ENCODE measurements around the gene RAB3A.

RAB3A gene

GRCh38 chr19:18191640-18192062 is 12.2 kb downstream of the RAB3A start:
- TF ChIP-seq Cebpa-rat (IDR thresholded peaks at IDR 0.05): no peak
- H3K27ac ChIP-seq: peak overlapping the region; percentile 76 to 89 (median 84); a peak in 21 of 22 replicates
- H3K9ac ChIP-seq: peak overlapping the region; percentile 76 to 86 (median 80); a peak in 21 of 22 replicates
- H3K36me3 ChIP-seq: peaks cover 5 to 30% (median 11%) of the 10 kb centered on the region in 11 experiments; a peak in 17 of 22 replicates
- H3K4me3 ChIP-seq: peak overlapping the region; percentile 56 to 81 (median 64); a peak in 19 of 20 replicates
- H4K20me1 ChIP-seq: peaks cover 0 to 18% (median 0%) of the 10 kb centered on the region in 11 experiments; a peak in 6 of 22 replicates
- peaks cover 28 to 52% (median 47%) of the 10 kb centered on the region in 10 experiments for H3K4me1 ChIP-seq
- H3K9me3 ChIP-seq (replicated peaks in 1 of 11): no peaks in the 10 kb centered on the region
- H3K27me3 ChIP-seq: no peaks in the 10 kb centered on the region
- peak overlapping the region; percentile 75 to 97 (median 90) for H3K4me2 ChIP-seq

- Histone ChIP-seq H3K27ac (no peak overlapping the region), H3K9ac (peak overlapping the region in 2 of 11 experiments; percentile 34 to 86; a peak in 2 of 22 replicates)
- TF ChIP-seq Cebpa-rat (IDR thresholded peaks at IDR 0.05): no peak
These were observed 13.6 kb downstream of the RAB3A start for GRCh38 chr19:18190278-18190677.

GRCh38 chr19:18185538-18185937 is 18.3 kb downstream of the RAB3A start:
- H3K27ac ChIP-seq: peak overlapping the region in 1 of 11 experiments; percentile 5; a peak in 2 of 22 replicates
- H3K27me3 ChIP-seq: no peaks in the 10 kb centered on the region
- peaks cover 15 to 37% (median 25%) of the 10 kb centered on the region in 10 experiments for H3K4me1 ChIP-seq
- H3K4me2 ChIP-seq: no peak overlapping the region
- peaks cover 0 to 67% (median 6%) of the 10 kb centered on the region in 11 experiments; a peak in 7 of 22 replicates for H3K36me3 ChIP-seq
- H3K4me3 ChIP-seq: no peak overlapping the region
- TF ChIP-seq Cebpa-rat (IDR thresholded peaks at IDR 0.05): no peak
- H3K9me3 ChIP-seq (replicated peaks in 1 of 11): no peaks in the 10 kb centered on the region
- H4K20me1 ChIP-seq: no peaks in the 10 kb centered on the region; a peak in 1 of 22 replicates
- H3K9ac ChIP-seq: no peak overlapping the region

More at GRCh38 chr19:18190278-18190677, 13.6 kb downstream of the RAB3A start:
- no peaks in the 10 kb centered on the region for H3K9me3 ChIP-seq (replicated peaks in 1 of 11)
- H3K4me2 ChIP-seq: peak overlapping the region in 3 of 11 experiments; percentile 88 to 95 (median 90); a peak in 4 of 22 replicates
- peaks cover 0 to 11% (median 0%) of the 10 kb centered on the region in 11 experiments; a peak in 5 of 22 replicates for H4K20me1 ChIP-seq
- H3K4me3 ChIP-seq: no peak overlapping the region
- peaks cover 28 to 41% (median 36%) of the 10 kb centered on the region in 10 experiments for H3K4me1 ChIP-seq
- H3K27me3 ChIP-seq: no peaks in the 10 kb centered on the region
- peaks cover 0 to 33% (median 0%) of the 10 kb centered on the region in 11 experiments; a peak in 7 of 22 replicates for H3K36me3 ChIP-seq

- Histone ChIP-seq H4K20me1 (peaks cover 0 to 9% (median 0%) of the 10 kb centered on the region in 11 experiments; a peak in 3 of 22 replicates), H3K4me3 (no peak overlapping the region), H3K4me1 (peaks cover 24 to 50% (median 41%) of the 10 kb centered on the region in 10 experiments), H3K27ac (no peak overlapping the region), H3K4me2 (no peak overlapping the region), H3K9ac (no peak overlapping the region), H3K27me3 (no peaks in the 10 kb centered on the region), H3K9me3 (replicated peaks in 1 of 11) (no peaks in the 10 kb centered on the region), H3K36me3 (peaks cover 0 to 71% (median 15%) of the 10 kb centered on the region in 11 experiments; a peak in 16 of 22 replicates)
- TF ChIP-seq Cebpa-rat (IDR thresholded peaks at IDR 0.05): no peak
These were observed 20.3 kb downstream of the RAB3A start for GRCh38 chr19:18183529-18183928.

GRCh38 chr19:18179957-18180356 is 23.9 kb downstream of the RAB3A start:
- H3K4me2 ChIP-seq: peak overlapping the region; percentile 80 to 100 (median 89); a peak in 20 of 22 replicates
- H3K27ac ChIP-seq: peak overlapping the region in 9 of 11 experiments; percentile 83 to 93 (median 89); a peak in 17 of 22 replicates
- no peak for TF ChIP-seq Cebpa-rat (IDR thresholded peaks at IDR 0.05)
- H3K4me3 ChIP-seq: no peak overlapping the region
- peaks cover 0 to 45% (median 25%) of the 10 kb centered on the region in 11 experiments; a peak in 15 of 22 replicates for H4K20me1 ChIP-seq
- no peaks in the 10 kb centered on the region; a peak in 1 of 22 replicates for H3K27me3 ChIP-seq
- peak overlapping the region in 3 of 11 experiments; percentile 18 to 78 (median 73); a peak in 2 of 22 replicates for H3K9ac ChIP-seq
- H3K36me3 ChIP-seq: peaks cover 0 to 77% (median 44%) of the 10 kb centered on the region in 11 experiments; a peak in 18 of 22 replicates
- no peaks in the 10 kb centered on the region for H3K9me3 ChIP-seq (replicated peaks in 1 of 11)
- peaks cover 44 to 86% (median 74%) of the 10 kb centered on the region in 10 experiments for H3K4me1 ChIP-seq

GRCh38 chr19:18176367-18177310 is 27.2 kb downstream of the RAB3A start:
- no peak for TF ChIP-seq Cebpa-rat (IDR thresholded peaks at IDR 0.05)
- Histone ChIP-seq H3K4me2 (peak overlapping the region; percentile 22 to 100 (median 98); a peak in 19 of 22 replicates), H3K36me3 (peaks cover 0 to 51% (median 47%) of the 10 kb centered on the region in 11 experiments; a peak in 18 of 22 replicates), H3K9me3 (replicated peaks in 1 of 11) (no peaks in the 10 kb centered on the region), H4K20me1 (peaks cover 0 to 58% (median 34%) of the 10 kb centered on the region in 11 experiments; a peak in 15 of 22 replicates), H3K9ac (peak overlapping the region in 6 of 11 experiments; percentile 34 to 91 (median 88); a peak in 11 of 22 replicates), H3K27ac (peak overlapping the region in 6 of 11 experiments; percentile 1 to 34 (median 25); a peak in 9 of 22 replicates), H3K4me3 (peak overlapping the region in 7 of 10 experiments; percentile 70 to 96 (median 88); a peak in 12 of 20 replicates), H3K4me1 (peaks cover 73 to 94% (median 89%) of the 10 kb centered on the region in 10 experiments), H3K27me3 (peaks cover 0 to 8% (median 0%) of the 10 kb centered on the region in 11 experiments; a peak in 3 of 22 replicates)

- Histone ChIP-seq H4K20me1 (peaks cover 0 to 58% (median 34%) of the 10 kb centered on the region in 11 experiments; a peak in 15 of 22 replicates), H3K9me3 (replicated peaks in 1 of 11) (no peaks in the 10 kb centered on the region), H3K4me2 (peak overlapping the region; percentile 89 to 100 (median 98)), H3K36me3 (peaks cover 0 to 50% (median 47%) of the 10 kb centered on the region in 11 experiments; a peak in 18 of 22 replicates), H3K4me3 (peak overlapping the region in 9 of 10 experiments; percentile 70 to 96 (median 78); a peak in 18 of 20 replicates), H3K4me1 (peaks cover 73 to 95% (median 91%) of the 10 kb centered on the region in 10 experiments), H3K27me3 (peaks cover 0 to 8% (median 0%) of the 10 kb centered on the region in 11 experiments; a peak in 3 of 22 replicates), H3K27ac (peak overlapping the region in 5 of 11 experiments; percentile 8 to 98 (median 95); a peak in 9 of 22 replicates), H3K9ac (peak overlapping the region in 9 of 11 experiments; percentile 69 to 91 (median 87); a peak in 19 of 22 replicates)
- TF ChIP-seq Cebpa-rat (IDR thresholded peaks at IDR 0.05): no peak
These were observed 28.9 kb downstream of the RAB3A start for GRCh38 chr19:18174983-18175382.
